VCaP (cell line): ENCODE measurements around the gene DAPK1.

Experiments used
- H3K27ac ChIP-seq: fragments of 450-650 bp; 2 replicates; pipeline ENCODE4 v1.5.1; 2017
- TF ChIP-seq, protein P1 (sequence below): fragments of 450-650 bp; conservative IDR thresholded peaks from 2 replicates; pipeline ENCODE4 v1.5.1; 2017; ENCODE audit warnings: mild to moderate bottlenecking, moderate library complexity

DAPK1 gene

GRCh38 chr9:87618931-87619330 is 121.3 kb downstream of the DAPK1 start:
- no peak overlapping the region for H3K27ac ChIP-seq
- TF ChIP-seq, protein P1, sequence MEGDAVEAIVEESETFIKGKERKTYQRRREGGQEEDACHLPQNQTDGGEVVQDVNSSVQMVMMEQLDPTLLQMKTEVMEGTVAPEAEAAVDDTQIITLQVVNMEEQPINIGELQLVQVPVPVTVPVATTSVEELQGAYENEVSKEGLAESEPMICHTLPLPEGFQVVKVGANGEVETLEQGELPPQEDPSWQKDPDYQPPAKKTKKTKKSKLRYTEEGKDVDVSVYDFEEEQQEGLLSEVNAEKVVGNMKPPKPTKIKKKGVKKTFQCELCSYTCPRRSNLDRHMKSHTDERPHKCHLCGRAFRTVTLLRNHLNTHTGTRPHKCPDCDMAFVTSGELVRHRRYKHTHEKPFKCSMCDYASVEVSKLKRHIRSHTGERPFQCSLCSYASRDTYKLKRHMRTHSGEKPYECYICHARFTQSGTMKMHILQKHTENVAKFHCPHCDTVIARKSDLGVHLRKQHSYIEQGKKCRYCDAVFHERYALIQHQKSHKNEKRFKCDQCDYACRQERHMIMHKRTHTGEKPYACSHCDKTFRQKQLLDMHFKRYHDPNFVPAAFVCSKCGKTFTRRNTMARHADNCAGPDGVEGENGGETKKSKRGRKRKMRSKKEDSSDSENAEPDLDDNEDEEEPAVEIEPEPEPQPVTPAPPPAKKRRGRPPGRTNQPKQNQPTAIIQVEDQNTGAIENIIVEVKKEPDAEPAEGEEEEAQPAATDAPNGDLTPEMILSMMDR, result no peak

- TF ChIP-seq, protein P1, result no peak
- H3K27ac ChIP-seq, result no peak overlapping the region
Observed at GRCh38 chr9:87619346-87619745, 121.7 kb downstream of the DAPK1 start.

- TF ChIP-seq, protein P1, result no peak
- no peak overlapping the region for H3K27ac ChIP-seq
Observed at GRCh38 chr9:87620731-87621322, 123.2 kb downstream of the DAPK1 start.

GRCh38 chr9:87622098-87622497 is 124.4 kb downstream of the DAPK1 start:
- TF ChIP-seq, protein P1, result no peak

GRCh38 chr9:87622923-87623322 is 125.3 kb downstream of the DAPK1 start:
- TF ChIP-seq, protein P1, result no peak
- H3K27ac ChIP-seq, result no peak overlapping the region

More at GRCh38 chr9:87622098-87622497, 124.4 kb downstream of the DAPK1 start:
- H3K27ac ChIP-seq, result no peak overlapping the region

GRCh38 chr9:87628346-87628745 is 130.7 kb downstream of the DAPK1 start:
- H3K27ac ChIP-seq, result no peak overlapping the region
- TF ChIP-seq, protein P1, result no peak

DNA sequence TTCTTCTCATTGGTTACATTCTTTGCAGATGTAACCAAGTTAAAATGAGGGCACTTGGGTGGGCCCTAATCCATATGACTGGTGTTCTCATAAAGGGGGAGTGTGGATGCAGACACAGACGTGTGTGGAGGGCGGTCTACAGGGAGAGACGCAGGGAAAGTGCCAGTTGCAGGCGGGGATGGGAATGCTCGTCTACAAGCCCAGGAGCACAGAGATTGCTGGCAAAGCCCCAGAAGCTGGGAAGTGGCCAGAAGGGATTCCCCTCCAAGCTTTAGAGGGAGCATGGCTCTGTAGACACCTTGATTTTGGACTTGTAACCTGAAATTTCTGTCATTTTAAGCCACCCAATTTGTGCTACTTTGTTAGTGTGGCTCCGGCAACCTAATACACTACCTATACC is 131.4 kb downstream of the DAPK1 start:
- no peak overlapping the region for H3K27ac ChIP-seq
- TF ChIP-seq, protein P1, result no peak
